Liver (tissue), 9 donors: ENCODE measurements around the gene ALDH8A1. TPM values are rescaled to one million over a fixed set of nuclear protein-coding genes. Genes with fewer than 3 reads are reported as not detected.

Experiments
- DNase-seq: peaks from one replicate; pipeline ENCODE4 v3.0.0-alpha.2; 2017; ENCODE audit warnings: low spot score
- H3K27ac ChIP-seq, 2 donors: one replicate each; pipeline ENCODE4 v1.7.0; 2013; ENCODE audit warnings: inconsistent platforms in 2 of 2, low read length in 2 of 2, control low read depth in 1 of 2, low read depth in 1 of 2, mild to moderate bottlenecking in 1 of 2
- H3K27me3 ChIP-seq, 4 donors: one replicate each; pipeline versions ENCODE4 v1.6.1 to v1.7.0; 2013; ENCODE audit warnings: low read length in 3 of 4, inconsistent platforms in 1 of 4, mild to moderate bottlenecking in 1 of 4, moderate library complexity in 1 of 4; ENCODE audit not compliant: control insufficient read depth in 4 of 4, insufficient read depth in 4 of 4
- H3K36me3 ChIP-seq, 4 donors: one replicate each; pipeline versions ENCODE4 v1.6.1 to v1.7.0; 2013; ENCODE audit warnings: low read length in 3 of 4, mild to moderate bottlenecking in 3 of 4, low read depth in 1 of 4, moderate library complexity in 1 of 4; ENCODE audit not compliant: control insufficient read depth in 4 of 4, insufficient read depth in 3 of 4
- H3K4me1 ChIP-seq, 4 donors: one replicate each; pipeline versions ENCODE4 v1.6.1 to v1.7.0; 2013; ENCODE audit warnings: low read length in 3 of 4, mild to moderate bottlenecking in 3 of 4, moderate library complexity in 1 of 4; ENCODE audit not compliant: control insufficient read depth in 4 of 4, insufficient read depth in 4 of 4
- H3K4me3 ChIP-seq, 3 donors: one replicate each; pipeline versions ENCODE4 v1.6.1 to v1.7.0; 2013; ENCODE audit warnings: low read length in 3 of 3, control low read depth in 1 of 3, low read depth in 1 of 3, mild to moderate bottlenecking in 1 of 3
- H3K9ac ChIP-seq, 2 donors: one replicate each; pipeline ENCODE4 v1.7.0; 2013; ENCODE audit warnings: low read length in 2 of 2, mild to moderate bottlenecking in 2 of 2, moderate library complexity in 2 of 2, control low read depth in 1 of 2, low read depth in 1 of 2
- H3K9me3 ChIP-seq, 4 donors: one replicate each; pipeline versions ENCODE4 v1.6.1 to v1.7.0; 2013; ENCODE audit warnings: low read length in 3 of 4; ENCODE audit not compliant: control insufficient read depth in 4 of 4
- EGR1 ChIP-seq, 2 donors: IDR thresholded peaks; 2 replicates each; pipeline ENCODE4 v1.6.1; 2016 to 2018; ENCODE audit warnings: antibody characterized with exemption in 2 of 2, low read depth in 2 of 2
- GABPA ChIP-seq, 2 donors: IDR thresholded peaks in 1 of 2; conservative IDR thresholded peaks in 1 of 2; 2 replicates each; pipeline ENCODE4 v1.6.1; 2016; ENCODE audit warnings: antibody characterized with exemption in 2 of 2, mild to moderate bottlenecking in 1 of 2, moderate library complexity in 1 of 2
- HNF4A ChIP-seq, 2 donors: conservative IDR thresholded peaks; 2 replicates each; pipeline ENCODE4 v1.6.1; 2016; ENCODE audit warnings: antibody characterized with exemption in 2 of 2, mild to moderate bottlenecking in 2 of 2
- HNF4G ChIP-seq: IDR thresholded peaks from 2 replicates; pipeline ENCODE4 v1.6.1; 2016; ENCODE audit warnings: antibody characterized with exemption
- MAX ChIP-seq: IDR thresholded peaks from 2 replicates; pipeline ENCODE4 v1.6.1; 2016; ENCODE audit warnings: antibody characterized with exemption
- NR2F2 ChIP-seq: IDR thresholded peaks from 2 replicates; pipeline ENCODE4 v1.6.1; 2016; ENCODE audit warnings: antibody characterized with exemption
- RAD21 ChIP-seq, 2 donors: IDR thresholded peaks; 2 replicates each; pipeline ENCODE4 v1.6.1; 2016; ENCODE audit warnings: antibody characterized with exemption in 2 of 2, mild to moderate bottlenecking in 2 of 2
- WGBS: extraction: QIAGEN DNeasy Blood & Tissue Kit; methylation state at CpG from one replicate; pipeline ENCODE4 v1.1.7; 2013; 5-methylcytosine and 5-hydroxymethylcytosine counted together
- polyA plus RNA-seq, 2 donors: library from polyadenylated mRNA; stranded (reverse) in 1 of 2; unstranded in 1 of 2; fragments of 200-250 nt in 1 of 2; fragments of >200 nt in 1 of 2; fragmentation: Nextera tagmentation in 1 of 2; extraction: Ambion mirVana in 1 of 2; gene quantifications; one replicate each; pipeline versions ENCODE4 v1.2.1 to v1.2.3, GENCODE V29; 2013 to 2015
- total RNA-seq, 2 donors: library from RNA; depleted of rRNA; stranded (reverse); fragments of >200 nt; gene quantifications; one replicate each; pipeline ENCODE4 v1.2.3, GENCODE V29; 2014
- donor health status: healthy.
- donor health status: healthy.
- donor health status: healthy.
- donor health status: healthy.
- donor health status: healthy.

Gene ALDH8A1
- total and polyA plus RNA-seq, 4 donors = 73.0 to 255 (median 107) TPM

DNA sequence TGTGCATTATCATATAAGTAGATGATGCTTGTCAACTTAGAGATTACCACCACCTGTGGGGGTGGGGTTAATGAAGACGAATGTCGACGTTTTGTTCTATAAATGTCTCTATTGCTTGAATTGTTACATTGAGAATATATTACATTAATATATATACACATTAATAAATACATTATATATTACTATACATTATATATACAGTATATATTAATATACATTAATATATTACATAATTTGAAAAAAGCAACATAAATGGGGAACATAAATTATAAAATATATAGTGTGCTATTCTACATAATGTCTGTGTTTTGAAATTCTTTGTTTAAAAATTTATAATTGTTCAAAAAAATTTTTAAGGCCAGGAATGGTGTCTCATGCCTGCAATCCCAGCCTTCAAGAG is 81.1 kb downstream of the ALDH8A1 start:
- Histone ChIP-seq H3K36me3 (no peaks in the 10 kb centered on the region), H3K4me1 (peaks cover 0 to 6% (median 3%) of the 10 kb centered on the region in 4 donors), H3K9me3 (no peaks in the 10 kb centered on the region), H3K9ac (no peak overlapping the region), H3K27ac (no peak overlapping the region), H3K4me3 (no peak overlapping the region), H3K27me3 (no peaks in the 10 kb centered on the region)
- TF ChIP-seq GABPA (IDR thresholded peaks at IDR 0.05 in 1 of 2, conservative IDR thresholded peaks at IDR 0.05 in 1 of 2) = no peak
- no peak for TF ChIP-seq MAX
- no peak for TF ChIP-seq EGR1 (IDR thresholded peaks at IDR 0.05; ENCODE audit: low read depth in 2 of 2)
- no peak for TF ChIP-seq HNF4A (conservative IDR thresholded peaks at IDR 0.05)
- TF ChIP-seq NR2F2 = no peak
- no peak for TF ChIP-seq HNF4G
- no peak for TF ChIP-seq RAD21 (IDR thresholded peaks at IDR 0.05)
- WGBS = 94% methylated on average over 3 of the region's 3 CpGs
- DNase-seq = no peak

Other genes with a start within 250 kb of the ALDH8A1 start
- gene HBS1L, start 104.7 kb upstream of the ALDH8A1 start, total RNA-seq = 10 to 100 TPM; 71.3 to 89.0 TPM
- 10 to 100 TPM; 32.7 to 33.1 TPM for gene HBS1L, start 104.7 kb upstream of the ALDH8A1 start, polyA plus RNA-seq
- gene MYB, start 231.2 kb upstream of the ALDH8A1 start, total RNA-seq = 10 to 100 TPM in 1 of 2 donors, under 1 TPM in 1; 0.08 to 19.8 TPM
- under 1 TPM; 0.10 to 0.13 TPM for gene MYB, start 231.2 kb upstream of the ALDH8A1 start, polyA plus RNA-seq